IPS-NIHi7 (cell line): Measurements from ENCODE around the gene LTBR.

ENCODE experiments used
- DNase-seq: peaks from one replicate; pipeline ENCODE4 v3.0.0; 2012; ENCODE audit warnings: mixed read lengths; ENCODE audit errors: extremely low spot score

LTBR gene

GRCh38 chr12:6346942-6347341 is 37.0 kb upstream of the LTBR start:
- DNase-seq = no peak

- DNase-seq = no peak
Observed at GRCh38 chr12:6347367-6348338, 36.3 kb upstream of the LTBR start.

GRCh38 chr12:6351622-6352021 is 32.3 kb upstream of the LTBR start:
- DNase-seq = no peak

DNA sequence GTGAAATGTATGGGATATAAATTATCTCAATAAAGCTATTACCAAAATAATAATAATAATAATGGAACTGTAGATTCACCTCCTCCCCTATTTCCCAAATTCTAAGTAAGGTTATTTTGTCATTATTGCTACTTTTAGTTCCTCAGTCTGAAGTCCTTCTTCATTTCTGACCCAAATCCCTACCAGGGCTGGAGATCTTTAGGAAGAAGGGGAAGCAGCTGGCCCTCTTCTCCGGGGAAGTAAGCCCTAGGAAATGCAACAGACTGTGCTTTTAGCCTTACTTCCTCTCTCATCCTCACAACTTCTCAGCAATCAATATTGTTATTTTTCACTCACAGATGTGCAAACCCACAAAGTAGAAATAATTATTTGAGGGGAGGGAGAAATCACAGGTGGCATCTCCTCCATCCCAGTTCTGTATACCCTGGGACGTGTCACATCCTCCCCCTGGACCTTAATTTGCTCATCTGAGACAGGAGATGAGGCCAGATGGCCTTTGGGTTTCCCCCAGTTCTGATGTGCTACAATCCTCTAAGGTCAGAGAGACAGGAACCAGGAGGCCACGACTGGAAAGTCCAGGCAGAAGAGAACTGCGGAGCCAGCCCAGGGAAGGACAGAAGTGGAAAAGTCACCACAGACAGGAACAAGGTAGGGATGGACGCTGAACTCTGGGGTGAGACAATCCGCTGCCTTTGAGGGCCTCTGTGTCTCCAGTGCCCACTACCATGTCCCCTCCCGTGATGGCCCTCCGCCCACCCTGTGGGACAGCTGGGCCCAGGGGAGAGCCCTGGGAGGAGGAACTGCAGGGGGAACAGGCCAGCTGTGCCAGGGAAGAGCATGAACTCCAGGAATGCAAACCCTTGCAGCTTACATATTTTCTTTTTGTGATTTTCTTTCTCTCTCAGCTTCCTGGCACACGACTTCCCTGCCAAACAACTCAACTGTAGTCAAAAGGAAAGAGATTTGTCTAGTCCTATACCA is 31.5 kb upstream of the LTBR start:
- DNase-seq = no peak

DNA sequence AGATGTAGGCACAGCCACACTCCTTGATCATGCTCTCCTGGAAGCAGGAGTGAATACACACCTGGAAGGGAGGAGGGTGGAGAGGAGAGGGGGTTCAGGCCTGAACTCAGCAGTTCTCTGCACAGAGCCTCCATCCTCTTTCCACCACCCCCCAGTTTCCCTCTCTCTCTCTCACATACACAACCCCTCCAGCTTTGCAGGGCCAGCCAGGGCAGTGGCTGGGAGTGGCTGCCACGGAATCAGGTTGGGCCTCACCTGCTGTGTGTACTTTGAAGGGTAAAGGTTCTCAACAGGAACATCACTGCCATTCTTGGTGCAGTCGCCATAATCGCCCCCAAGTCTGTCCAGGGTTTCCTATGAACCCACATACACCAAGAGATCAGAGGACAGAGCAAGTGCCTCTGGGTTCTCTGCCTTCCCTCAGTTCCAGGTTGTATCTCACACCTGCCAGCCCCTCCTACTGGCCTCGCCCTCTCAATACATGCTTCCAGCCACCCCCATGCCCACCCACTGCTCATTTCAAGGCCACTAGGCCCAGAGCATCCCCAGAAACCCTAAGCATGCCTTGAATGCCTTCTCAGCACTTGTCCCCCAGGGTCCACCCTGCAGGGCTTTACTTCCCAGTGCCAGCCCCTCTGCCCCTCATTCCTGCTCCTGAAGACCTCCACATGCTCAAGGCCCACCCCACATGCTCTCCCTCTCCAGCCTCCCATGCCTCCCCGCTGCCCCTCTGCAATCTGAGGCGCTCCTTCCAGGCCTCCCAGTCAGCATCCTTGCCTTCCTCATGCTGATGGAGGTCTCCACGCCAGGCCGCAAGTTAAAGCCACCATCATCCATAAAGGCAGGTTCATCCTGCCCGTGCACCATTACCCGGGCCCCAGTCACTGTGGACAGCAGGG is 29.2 kb upstream of the LTBR start:
- DNase-seq = no peak

DNA sequence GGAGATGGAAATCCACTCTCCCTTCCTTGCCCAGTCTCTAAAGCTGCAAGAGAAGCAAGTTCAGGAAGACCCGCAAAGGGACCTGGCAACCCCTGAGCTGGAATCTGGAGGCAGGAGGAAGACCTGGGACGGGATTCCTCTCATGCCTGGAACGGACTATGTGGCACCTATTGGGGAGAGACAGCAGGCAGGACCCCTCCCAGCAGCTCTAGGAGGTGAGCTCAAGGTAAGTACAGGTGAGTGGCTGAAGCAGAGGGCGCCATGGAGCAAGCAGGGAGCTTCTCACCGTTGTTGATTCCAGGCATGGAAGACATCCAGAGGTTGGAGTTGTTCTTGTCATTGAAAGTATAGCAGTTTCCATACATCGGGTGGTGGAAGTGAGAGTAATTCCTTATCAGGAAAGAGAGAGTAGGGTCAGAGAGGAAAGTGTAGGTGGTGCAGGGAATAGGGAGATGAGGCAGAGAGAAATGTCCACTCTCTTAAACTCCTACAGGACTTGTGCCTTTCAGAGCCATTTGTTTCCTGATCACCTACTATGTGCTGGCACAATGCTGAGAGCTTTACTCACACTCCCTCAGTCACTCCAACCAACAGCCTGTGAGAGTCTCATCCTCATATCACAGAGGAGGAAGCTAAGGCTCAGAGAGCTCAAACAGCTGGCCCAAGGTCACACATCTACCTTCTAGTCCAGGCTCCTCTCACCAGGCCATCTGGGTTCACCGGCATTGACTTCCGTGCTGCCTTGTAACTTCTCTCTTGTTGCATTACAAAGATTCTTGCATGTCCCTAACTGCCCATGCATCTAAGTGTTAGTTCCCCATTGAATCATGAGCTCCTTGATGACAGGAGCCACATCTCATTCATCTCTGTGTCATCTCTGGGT is 28.2 kb upstream of the LTBR start:
- DNase-seq = peak; percentile 64

DNA sequence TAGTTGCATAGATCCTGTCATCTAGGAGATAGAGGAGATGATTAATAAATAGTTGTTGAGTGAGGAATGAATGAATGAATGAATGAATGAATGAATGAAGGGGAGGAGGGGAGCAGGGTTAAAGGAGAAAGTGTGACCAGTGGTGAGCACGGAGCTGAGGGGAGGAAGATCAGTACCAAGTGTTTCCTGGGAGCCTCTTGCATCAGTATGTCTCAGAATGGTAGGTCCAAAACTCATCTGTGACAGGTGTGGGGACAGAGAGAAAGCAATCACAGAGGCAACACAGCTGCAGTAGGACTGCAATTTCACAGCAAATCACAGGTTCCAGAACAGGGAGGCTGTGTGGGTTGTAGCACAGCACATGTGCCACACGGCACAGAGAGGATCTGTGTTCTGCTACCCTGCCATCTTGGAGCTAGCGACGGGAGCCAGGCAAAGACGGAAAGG is 27.6 kb upstream of the LTBR start:
- no peak for DNase-seq

DNA sequence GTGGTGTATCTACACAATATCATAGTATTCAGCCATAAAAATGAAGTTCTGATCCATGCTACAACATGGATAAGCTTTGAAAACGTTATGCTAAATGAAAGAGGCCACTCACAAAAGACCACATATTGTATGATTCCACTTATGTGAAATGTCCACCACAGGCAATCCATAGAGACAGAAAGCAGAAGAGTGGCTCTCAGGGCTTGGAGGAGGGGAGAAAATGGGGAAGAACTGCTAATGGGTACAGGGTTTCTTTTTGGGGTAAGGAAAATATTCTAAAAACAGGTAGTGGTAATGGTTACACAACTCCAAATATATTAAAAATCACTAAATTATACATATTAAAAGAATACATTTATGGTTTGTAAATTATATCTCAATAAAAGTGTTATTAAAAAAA is 25.1 kb upstream of the LTBR start:
- DNase-seq = no peak

GRCh38 chr12:6360080-6360571 is 23.8 kb upstream of the LTBR start:
- DNase-seq = no peak

- DNase-seq = no peak
Observed at GRCh38 chr12:6360578-6361490, 23.1 kb upstream of the LTBR start.

DNA sequence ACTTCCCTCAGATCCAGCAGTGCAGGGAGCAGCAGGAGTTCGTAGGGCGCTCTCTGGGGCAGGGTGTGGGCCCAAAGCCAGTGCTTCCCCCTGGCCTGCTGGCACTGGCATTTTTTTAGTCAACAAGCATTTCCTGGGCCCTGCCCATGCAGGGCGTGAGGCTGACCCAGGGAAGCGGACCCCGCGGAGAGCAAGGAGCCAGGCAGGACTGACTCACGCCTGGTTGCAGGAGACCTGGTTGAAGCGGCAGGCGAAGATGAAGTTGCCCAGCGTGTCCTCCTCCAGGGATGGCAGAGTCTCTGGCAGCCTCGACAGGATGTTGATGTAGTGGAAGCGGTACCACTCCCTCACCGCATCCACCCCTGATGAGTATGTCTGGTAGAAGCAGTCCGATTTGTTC is 22.1 kb upstream of the LTBR start:
- DNase-seq = no peak

DNA sequence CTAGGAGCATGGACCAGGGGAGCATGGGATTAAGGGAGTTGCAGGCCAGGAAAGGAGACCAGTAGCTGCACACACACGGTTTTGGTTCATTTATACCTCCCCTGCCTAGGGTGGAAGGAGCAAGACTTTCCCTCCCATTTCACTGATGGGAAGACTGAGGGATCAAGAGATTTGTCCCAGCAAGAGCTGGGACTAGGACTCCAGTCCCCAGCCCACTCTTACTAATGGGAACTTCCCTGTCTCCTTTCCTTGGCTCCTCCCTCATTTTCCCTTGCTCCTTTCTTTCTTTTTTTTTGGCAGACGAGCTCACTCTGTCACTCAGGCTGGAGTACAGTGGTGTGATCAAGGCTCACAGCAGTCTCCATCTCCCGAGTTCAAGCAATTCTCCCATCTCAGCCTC is 21.6 kb upstream of the LTBR start:
- no peak for DNase-seq

DNA sequence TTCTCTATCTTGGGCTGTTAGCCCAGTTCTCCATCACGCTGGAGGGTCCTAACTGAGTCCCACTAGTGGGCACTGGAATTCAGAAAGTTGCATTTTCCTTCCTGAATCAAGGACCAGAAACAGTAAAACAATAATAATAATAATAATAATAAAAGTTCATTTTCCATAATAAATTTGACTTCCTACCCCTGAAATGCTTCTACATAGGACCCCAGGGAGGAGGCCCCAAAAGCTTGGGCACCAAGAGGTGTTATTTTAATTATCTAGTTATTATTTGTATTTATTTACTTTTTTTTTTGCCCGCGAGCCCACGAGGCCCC is 21.0 kb upstream of the LTBR start:
- DNase-seq = no peak

DNA sequence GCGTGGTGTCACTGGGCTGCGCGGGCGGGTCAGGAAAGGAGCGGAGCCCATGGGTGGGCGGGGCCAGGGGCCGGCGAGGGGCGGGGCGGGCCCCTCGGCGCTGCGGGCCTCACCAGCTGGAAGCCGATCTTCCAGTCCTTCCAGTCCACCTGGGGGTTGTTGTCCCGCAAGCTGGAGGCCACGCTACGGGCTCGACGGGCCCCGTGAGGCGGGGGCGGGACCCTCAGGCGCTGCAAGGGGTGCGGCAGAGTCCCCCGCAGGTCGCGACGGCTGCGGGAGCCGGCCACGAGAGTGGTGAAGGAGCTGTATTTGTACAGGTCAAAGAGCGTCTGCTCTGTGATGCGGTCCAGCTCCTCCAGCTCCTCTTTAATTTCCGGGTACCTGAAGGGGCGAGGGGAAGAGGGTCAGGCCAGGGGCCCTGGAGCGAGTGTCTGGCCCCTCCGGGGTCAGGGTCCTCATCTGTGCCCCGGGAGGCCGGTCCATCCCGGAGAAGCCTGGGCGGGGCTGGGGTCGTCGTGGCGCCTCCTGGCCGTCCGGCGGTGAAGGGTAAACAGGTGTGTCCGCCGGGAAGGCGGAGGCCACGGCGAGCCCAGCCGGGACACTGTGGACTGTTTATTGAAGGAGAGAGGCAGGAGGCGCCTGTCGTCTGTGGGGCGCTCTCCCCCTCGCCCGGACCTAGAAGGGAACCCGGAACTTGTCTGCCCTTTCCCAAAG is 20.5 kb upstream of the LTBR start:
- peak; percentile 91 for DNase-seq

- DNase-seq = no peak
Observed at GRCh38 chr12:6364044-6364374, 20.0 kb upstream of the LTBR start.

DNA sequence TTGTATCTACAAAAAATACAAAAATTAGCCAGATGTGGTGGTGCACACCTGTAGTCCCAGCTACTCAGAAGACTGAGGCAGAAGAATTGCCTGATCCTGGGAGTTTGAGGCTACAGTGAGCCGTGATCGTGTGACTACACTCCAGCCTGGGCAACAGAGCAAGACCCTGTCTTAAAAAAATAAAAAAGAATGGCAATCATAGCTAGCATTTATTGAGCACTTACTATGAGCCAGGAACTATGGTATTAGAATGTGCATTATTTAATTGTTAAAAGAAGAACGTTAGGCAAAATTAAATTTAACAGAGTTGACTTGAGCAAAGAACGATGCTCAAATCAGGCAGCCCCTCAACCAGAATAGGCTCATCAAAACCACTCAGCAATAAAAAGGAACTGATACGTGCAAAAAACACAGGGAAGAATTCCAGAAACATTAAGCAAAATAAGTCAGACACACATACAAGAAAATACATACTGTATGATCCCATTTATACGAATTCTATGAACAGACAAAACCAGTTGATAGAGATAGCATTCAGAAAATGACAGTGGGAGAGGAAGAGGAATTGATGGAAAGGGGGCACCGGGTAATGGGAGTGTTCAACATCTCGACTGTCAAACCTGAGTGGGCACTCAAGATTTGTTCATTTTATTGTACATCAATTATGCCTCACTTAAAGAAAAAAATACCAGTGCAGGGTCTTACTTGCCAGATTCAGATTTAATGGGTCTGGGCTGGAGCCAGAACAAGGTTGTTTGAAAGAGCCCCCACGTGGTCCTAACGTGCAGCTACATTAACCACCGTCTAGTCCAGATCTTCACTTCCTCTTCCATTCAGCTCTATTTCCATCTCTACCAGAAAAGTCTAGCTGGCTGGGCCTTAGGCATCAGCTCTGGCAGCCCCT is 16.6 kb upstream of the LTBR start:
- no peak for DNase-seq

DNA sequence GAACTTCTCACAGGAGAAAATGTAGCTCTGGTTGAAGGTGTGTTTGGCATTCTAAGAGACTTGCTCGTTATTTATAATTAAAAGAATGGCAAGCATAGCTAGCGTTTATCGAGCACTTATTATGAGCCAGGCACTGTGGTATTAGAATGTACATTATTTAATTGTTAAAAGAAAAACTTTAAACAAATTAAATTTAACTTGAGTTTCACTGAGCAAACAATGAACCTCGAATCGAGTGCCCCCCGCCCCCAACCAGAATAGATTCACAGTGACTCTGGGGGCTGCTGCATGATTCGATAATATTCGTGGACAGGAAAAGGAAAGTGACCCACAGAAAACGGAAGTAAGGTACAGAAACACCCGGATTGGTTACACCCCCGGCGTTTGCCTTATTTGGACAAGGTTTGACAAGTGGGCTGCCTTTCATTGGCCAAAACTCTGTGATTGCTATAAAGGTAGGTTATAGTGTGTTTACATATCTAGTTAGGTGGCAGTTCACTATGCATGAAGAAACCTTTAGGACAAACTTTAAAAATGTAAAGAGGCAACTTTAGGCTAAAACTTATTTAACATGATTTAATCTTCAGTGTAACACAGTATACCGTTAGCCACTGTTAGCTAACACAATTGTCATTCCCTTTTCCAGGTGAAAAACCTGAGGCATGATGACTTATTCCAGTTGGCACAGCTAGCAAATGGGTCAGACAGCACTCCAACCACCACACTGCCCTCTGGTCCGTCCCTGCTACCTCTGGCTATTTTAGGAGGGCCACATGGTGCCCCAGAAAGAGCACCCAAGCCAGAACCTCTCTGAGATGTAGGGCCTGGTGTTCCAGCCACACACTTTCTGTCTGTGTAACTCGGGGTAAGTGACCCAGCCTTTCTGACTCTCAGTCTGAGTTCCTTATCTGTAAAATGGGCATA is 15.7 kb upstream of the LTBR start:
- no peak for DNase-seq
